ENCODE results near the gene NUP43.

The NUP43 gene

DNA sequence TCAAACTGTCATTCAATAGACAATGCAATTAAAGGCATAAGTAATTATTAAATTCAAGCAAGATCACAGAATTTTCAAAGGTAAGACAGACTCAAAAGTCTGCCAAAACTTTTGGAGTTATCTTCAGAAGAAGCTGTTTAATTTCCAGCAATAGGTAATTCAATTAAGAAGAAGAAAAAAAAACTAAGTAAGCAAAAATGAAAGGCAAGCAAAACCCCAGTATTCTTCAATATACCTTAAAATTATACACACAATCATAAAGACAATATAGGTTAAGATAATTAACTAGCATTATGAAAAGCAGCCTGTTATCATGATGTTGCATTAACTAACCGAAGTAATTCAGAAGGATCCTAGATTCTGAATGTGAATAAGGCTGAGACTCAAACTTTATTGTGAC is 31.9 kb downstream of the NUP43 start:
- TF ChIP-seq EZH2phosphoT487 (IDR thresholded peaks at IDR 0.05; ENCODE audit: low read depth) (no peak), CTCF (IDR thresholded peaks at IDR 0.05; ENCODE audit: low read depth, low read length) (no peak)
- Histone ChIP-seq H3K36me3 (replicated peaks; ENCODE audit: low read depth, low read length) (peaks cover 3% of the 10 kb centered on the region), H2AFZ (ENCODE audit: low read depth, low read length) (no peak overlapping the region), H3K4me1 (ENCODE audit: low read length) (peaks cover 12% of the 10 kb centered on the region), H4K20me1 (ENCODE audit: insufficient read depth, low read length) (peaks cover 37% of the 10 kb centered on the region), H3K9ac (ENCODE audit: low read length) (no peak overlapping the region), H3K27ac (ENCODE audit: low read length) (no peak overlapping the region), H3K79me2 (ENCODE audit: low read length) (peaks cover 90% of the 10 kb centered on the region), H3K4me2 (ENCODE audit: low read length) (no peak overlapping the region), H3K27me3 (ENCODE audit: low read depth, low read length) (no peaks in the 10 kb centered on the region), H3K9me3 (ENCODE audit: insufficient read depth, low read length) (no peaks in the 10 kb centered on the region), H3K4me3 (ENCODE audit: low read length) (no peak overlapping the region)

DNA sequence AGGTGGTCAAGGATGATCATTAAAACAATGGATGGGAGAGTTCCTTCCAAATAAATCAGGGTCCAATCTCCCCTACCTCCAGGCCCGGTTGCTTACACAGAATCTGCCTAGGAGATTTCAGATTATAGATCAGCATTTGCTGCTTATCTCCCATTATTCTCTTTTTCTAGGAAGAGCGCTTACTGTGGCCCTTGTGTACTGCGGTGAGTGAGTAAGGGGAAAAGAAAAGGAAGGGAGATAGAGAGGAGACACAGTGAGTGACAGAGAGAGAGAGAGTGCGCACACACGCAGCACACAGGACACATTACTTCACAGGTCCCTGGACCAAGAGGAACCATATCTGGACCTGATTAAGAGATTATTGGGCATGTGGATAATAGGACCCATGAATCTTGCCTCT is 34.6 kb downstream of the NUP43 start:
- Histone ChIP-seq H3K4me1 (ENCODE audit: low read length) (peaks cover 27% of the 10 kb centered on the region), H3K9me3 (ENCODE audit: insufficient read depth, low read length) (no peaks in the 10 kb centered on the region), H3K36me3 (replicated peaks; ENCODE audit: low read depth, low read length) (peaks cover 3% of the 10 kb centered on the region), H2AFZ (ENCODE audit: low read depth, low read length) (no peak overlapping the region), H3K79me2 (ENCODE audit: low read length) (peaks cover 96% of the 10 kb centered on the region), H3K27me3 (ENCODE audit: low read depth, low read length) (no peaks in the 10 kb centered on the region), H3K4me2 (ENCODE audit: low read length) (no peak overlapping the region), H3K4me3 (ENCODE audit: low read length) (no peak overlapping the region), H3K27ac (ENCODE audit: low read length) (no peak overlapping the region), H3K9ac (ENCODE audit: low read length) (no peak overlapping the region), H4K20me1 (ENCODE audit: insufficient read depth, low read length) (peaks cover 54% of the 10 kb centered on the region)
- TF ChIP-seq CTCF (IDR thresholded peaks at IDR 0.05; ENCODE audit: low read depth, low read length): no peak
- TF ChIP-seq EZH2phosphoT487 (IDR thresholded peaks at IDR 0.05; ENCODE audit: low read depth): no peak

DNA sequence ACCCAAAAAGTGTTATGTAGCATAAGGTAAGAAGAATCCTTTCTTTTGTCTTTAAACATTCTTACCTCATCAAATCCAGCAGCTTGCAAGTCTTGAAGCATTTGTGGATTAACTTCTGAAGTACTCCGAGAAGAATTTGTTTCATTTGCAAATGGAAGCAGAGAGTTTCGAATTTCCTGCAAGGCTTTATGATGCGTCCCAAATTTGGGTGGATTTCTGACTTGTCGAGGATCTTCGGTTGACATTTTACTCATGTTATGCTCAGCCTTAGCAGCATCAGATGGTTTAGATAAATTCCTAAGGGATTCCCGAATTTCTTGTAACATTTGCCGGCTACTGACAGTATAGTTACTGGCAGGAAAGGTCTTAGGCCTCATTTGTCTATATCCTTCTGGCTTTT is 44.6 kb downstream of the NUP43 start:
- Histone ChIP-seq H3K79me2 (ENCODE audit: low read length) (peaks cover 95% of the 10 kb centered on the region), H3K27me3 (ENCODE audit: low read depth, low read length) (no peaks in the 10 kb centered on the region), H3K36me3 (replicated peaks; ENCODE audit: low read depth, low read length) (peaks cover 4% of the 10 kb centered on the region), H2AFZ (ENCODE audit: low read depth, low read length) (no peak overlapping the region), H3K9ac (ENCODE audit: low read length) (no peak overlapping the region), H4K20me1 (ENCODE audit: insufficient read depth, low read length) (peaks cover 17% of the 10 kb centered on the region; the same call in 1 of the 2 replicates), H3K4me3 (ENCODE audit: low read length) (no peak overlapping the region), H3K4me1 (ENCODE audit: low read length) (no peaks in the 10 kb centered on the region), H3K27ac (ENCODE audit: low read length) (no peak overlapping the region), H3K9me3 (ENCODE audit: insufficient read depth, low read length) (no peaks in the 10 kb centered on the region), H3K4me2 (ENCODE audit: low read length) (no peak overlapping the region)
- no peak for TF ChIP-seq EZH2phosphoT487 (IDR thresholded peaks at IDR 0.05; ENCODE audit: low read depth)
- TF ChIP-seq CTCF (IDR thresholded peaks at IDR 0.05; ENCODE audit: low read depth, low read length): no peak

- Histone ChIP-seq H4K20me1 (ENCODE audit: insufficient read depth, low read length) (peaks cover 12% of the 10 kb centered on the region; the same call in 1 of the 2 replicates), H3K4me3 (ENCODE audit: low read length) (no peak overlapping the region), H3K79me2 (ENCODE audit: low read length) (peaks cover 94% of the 10 kb centered on the region), H3K27me3 (ENCODE audit: low read depth, low read length) (no peaks in the 10 kb centered on the region), H3K9me3 (ENCODE audit: insufficient read depth, low read length) (no peaks in the 10 kb centered on the region), H3K9ac (ENCODE audit: low read length) (no peak overlapping the region), H3K27ac (ENCODE audit: low read length) (no peak overlapping the region), H3K36me3 (replicated peaks; ENCODE audit: low read depth, low read length) (peaks cover 4% of the 10 kb centered on the region), H3K4me1 (ENCODE audit: low read length) (peaks cover 7% of the 10 kb centered on the region), H3K4me2 (ENCODE audit: low read length) (no peak overlapping the region), H2AFZ (ENCODE audit: low read depth, low read length) (no peak overlapping the region)
- TF ChIP-seq CTCF (IDR thresholded peaks at IDR 0.05; ENCODE audit: low read depth, low read length) (no peak), EZH2phosphoT487 (IDR thresholded peaks at IDR 0.05; ENCODE audit: low read depth) (no peak)
Observed at GRCh38 chr6:149699150-149699549, 47.2 kb downstream of the NUP43 start.

Measured in OCI-LY3 (cell line).